ENCODE data around the gene TAAR5. TPM values are rescaled to one million over a fixed set of nuclear protein-coding genes. Genes with fewer than 3 reads are reported as not detected.

The TAAR5 gene
- total RNA-seq, 4 donors from 2014 or later = not detected

DNA sequence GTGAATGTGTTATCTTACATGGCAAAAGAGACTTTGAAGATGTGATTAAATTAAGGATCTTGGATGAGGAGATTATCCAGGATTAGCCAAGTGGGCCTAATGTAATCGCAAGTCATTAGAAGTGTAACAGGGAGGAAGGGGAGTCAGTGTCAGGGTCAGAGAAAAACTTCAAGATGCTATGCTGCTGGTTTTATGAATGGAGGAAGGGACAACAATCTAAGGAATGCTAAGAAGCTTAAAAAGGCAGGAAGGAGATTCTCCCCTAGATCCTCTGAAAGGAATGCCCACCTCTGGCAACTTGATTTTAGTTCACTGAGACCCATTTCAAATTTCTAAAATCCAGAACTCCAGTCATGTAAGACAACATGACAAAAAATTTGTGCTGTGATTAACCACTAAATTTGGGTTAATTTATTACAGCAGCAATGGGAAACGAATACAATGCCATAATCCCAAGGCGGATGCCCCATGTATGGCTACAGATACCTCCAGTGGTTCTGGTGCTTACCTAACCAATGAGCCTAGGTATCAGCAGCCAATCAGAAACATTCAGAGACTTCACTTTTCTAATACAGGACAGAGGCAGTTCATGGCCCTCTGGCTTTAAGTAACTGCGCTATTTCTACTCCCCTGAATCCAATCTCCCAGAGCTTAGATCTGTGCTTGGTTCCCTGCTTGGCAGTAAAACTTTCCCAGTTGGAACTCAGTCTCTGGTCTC is 40.6 kb downstream of the TAAR5 start:
- TF ChIP-seq POLR2A (IDR thresholded peaks at IDR 0.05) (no peak), EP300 (IDR thresholded peaks at IDR 0.05) (no peak), POLR2AphosphoS5 (IDR thresholded peaks at IDR 0.05) (no peak)
- TF ChIP-seq, protein P1, sequence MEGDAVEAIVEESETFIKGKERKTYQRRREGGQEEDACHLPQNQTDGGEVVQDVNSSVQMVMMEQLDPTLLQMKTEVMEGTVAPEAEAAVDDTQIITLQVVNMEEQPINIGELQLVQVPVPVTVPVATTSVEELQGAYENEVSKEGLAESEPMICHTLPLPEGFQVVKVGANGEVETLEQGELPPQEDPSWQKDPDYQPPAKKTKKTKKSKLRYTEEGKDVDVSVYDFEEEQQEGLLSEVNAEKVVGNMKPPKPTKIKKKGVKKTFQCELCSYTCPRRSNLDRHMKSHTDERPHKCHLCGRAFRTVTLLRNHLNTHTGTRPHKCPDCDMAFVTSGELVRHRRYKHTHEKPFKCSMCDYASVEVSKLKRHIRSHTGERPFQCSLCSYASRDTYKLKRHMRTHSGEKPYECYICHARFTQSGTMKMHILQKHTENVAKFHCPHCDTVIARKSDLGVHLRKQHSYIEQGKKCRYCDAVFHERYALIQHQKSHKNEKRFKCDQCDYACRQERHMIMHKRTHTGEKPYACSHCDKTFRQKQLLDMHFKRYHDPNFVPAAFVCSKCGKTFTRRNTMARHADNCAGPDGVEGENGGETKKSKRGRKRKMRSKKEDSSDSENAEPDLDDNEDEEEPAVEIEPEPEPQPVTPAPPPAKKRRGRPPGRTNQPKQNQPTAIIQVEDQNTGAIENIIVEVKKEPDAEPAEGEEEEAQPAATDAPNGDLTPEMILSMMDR (IDR thresholded peaks at IDR 0.05) = no peak
- 86% methylated on average over 4 of the region's 4 CpGs for WGBS
- H3K9me3 ChIP-seq = no peaks in the 10 kb centered on the region
- no peak for DNase-seq (ENCODE audit: low spot score in 2 of 2)
- H3K4me1 ChIP-seq = no peaks in the 10 kb centered on the region
- no peaks in the 10 kb centered on the region for H3K36me3 ChIP-seq
- no peak overlapping the region for H3K27ac ChIP-seq
- peaks cover 7% of the 10 kb centered on the region for H3K27me3 ChIP-seq
- H3K4me3 ChIP-seq = no peak overlapping the region

DNA sequence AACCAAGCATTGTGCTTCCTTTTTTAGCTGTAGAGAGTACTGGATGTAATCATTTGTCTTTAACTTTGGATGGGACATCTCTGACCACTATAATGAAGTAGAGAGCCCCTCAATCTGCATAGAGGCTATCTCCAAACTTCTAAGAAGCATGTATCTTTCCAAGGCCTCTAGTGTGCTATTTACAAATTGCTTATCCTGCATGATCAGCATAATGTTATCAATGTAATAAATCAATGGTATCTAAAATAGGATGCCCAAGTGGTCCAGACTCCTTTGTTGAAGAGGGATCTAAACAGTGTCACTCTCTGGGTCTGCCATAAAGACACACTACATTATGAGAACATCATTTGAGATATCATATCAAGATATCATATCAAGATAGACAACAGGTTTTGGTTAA is 44.7 kb downstream of the TAAR5 start:
- no peak for DNase-seq (ENCODE audit: low spot score in 2 of 2)

More for the DNA sequence above, 44.7 kb downstream of the TAAR5 start:
- H3K9me3 ChIP-seq = no peaks in the 10 kb centered on the region
- H3K36me3 ChIP-seq = no peaks in the 10 kb centered on the region
- no peak for TF ChIP-seq POLR2AphosphoS5 (IDR thresholded peaks at IDR 0.05)
- TF ChIP-seq, protein P1 (IDR thresholded peaks at IDR 0.05) = no peak
- no peak for TF ChIP-seq EP300 (IDR thresholded peaks at IDR 0.05)
- no peak for TF ChIP-seq POLR2A (IDR thresholded peaks at IDR 0.05)
- no peak overlapping the region for H3K27ac ChIP-seq
- peaks cover 8% of the 10 kb centered on the region for H3K27me3 ChIP-seq
- H3K4me1 ChIP-seq = no peaks in the 10 kb centered on the region
- H3K4me3 ChIP-seq = no peak overlapping the region

Other genes starting within 250 kb of the TAAR5 start
- gene MOXD1, start 188.3 kb downstream of the TAAR5 start, total RNA-seq = 10 to 100 TPM; 16.7 to 25.9 (median 21.0) TPM
- 10 to 100 TPM; 24.9 to 43.5 (median 31.8) TPM for gene STX7, start 76.6 kb downstream of the TAAR5 start, total RNA-seq
- gene TAAR9, start 51.5 kb downstream of the TAAR5 start, total RNA-seq = not detected
- gene TAAR8, start 37.1 kb downstream of the TAAR5 start, total RNA-seq = not detected
- not detected for gene TAAR6, start 19.4 kb downstream of the TAAR5 start, total RNA-seq
- gene TAAR2, start 34.5 kb upstream of the TAAR5 start, total RNA-seq = not detected
- gene TAAR1, start 69.4 kb upstream of the TAAR5 start, total RNA-seq = not detected
- gene VNN1, start 124.3 kb upstream of the TAAR5 start, total RNA-seq = 1 to 10 TPM in 1 of 4 donors, under 1 TPM in 3; 0.38 to 1.1 (median 0.67) TPM
- gene VNN2, start 168.2 kb upstream of the TAAR5 start, total RNA-seq = 1 to 10 TPM in 1 of 4 donors, under 1 TPM in 2, not detected in 1; 0.39 to 1.6 (median 0.64) TPM
- gene SLC18B1, start 208.9 kb upstream of the TAAR5 start, total RNA-seq = 10 to 100 TPM in 2 of 4 donors, 1 to 10 TPM in 2; 8.4 to 11.2 (median 9.9) TPM
- gene RPS12, start 224.8 kb upstream of the TAAR5 start, total RNA-seq = 1,000 to 10,000 TPM in 3 of 4 donors, 100 to 1,000 TPM in 1; 975 to 2,366 (median 2,183) TPM

Measured in suprapubic skin (tissue), 4 donors.